AG09319 (cell line): ENCODE measurements around the gene GRAP.

ENCODE experiments used
- DNase-seq: peaks from one replicate; pipeline ENCODE4 v3.0.0-alpha.2; 2010; ENCODE audit warnings: low read depth; ENCODE audit errors: extremely low read depth
- TF ChIP-seq, protein P1 (sequence below): IDR thresholded peaks from 2 replicates; pipeline ENCODE4 v1.5.1; 2011; ENCODE audit warnings: low read depth, mild to moderate bottlenecking, inconsistent platforms, low read length, moderate library complexity

GRAP gene

DNA sequence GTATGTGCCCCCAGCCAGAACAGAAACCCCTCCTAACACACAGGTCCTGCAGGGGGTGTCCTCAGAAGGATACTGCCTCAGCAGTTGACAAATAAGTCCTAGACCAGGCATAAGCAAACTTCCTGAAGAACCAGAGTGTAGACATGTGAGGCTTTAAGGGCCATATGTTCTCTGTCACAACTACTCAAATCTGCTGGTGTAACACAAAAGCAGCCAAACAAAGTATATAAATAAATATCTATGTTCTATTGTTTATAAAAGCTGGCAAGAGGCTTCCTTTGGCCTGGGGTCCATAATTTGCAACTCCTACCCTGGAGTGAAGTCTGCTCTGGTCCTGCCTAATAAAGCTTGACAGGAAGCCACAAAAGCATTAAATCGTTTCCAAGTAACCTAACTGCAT, 52.1 kb downstream of the GRAP start:
- no peak for DNase-seq
- TF ChIP-seq, protein P1, sequence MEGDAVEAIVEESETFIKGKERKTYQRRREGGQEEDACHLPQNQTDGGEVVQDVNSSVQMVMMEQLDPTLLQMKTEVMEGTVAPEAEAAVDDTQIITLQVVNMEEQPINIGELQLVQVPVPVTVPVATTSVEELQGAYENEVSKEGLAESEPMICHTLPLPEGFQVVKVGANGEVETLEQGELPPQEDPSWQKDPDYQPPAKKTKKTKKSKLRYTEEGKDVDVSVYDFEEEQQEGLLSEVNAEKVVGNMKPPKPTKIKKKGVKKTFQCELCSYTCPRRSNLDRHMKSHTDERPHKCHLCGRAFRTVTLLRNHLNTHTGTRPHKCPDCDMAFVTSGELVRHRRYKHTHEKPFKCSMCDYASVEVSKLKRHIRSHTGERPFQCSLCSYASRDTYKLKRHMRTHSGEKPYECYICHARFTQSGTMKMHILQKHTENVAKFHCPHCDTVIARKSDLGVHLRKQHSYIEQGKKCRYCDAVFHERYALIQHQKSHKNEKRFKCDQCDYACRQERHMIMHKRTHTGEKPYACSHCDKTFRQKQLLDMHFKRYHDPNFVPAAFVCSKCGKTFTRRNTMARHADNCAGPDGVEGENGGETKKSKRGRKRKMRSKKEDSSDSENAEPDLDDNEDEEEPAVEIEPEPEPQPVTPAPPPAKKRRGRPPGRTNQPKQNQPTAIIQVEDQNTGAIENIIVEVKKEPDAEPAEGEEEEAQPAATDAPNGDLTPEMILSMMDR: no peak

- DNase-seq: no peak
- TF ChIP-seq, protein P1: no peak
Observed at GRCh38 chr17:18993905-18994526, 52.7 kb downstream of the GRAP start.

DNA sequence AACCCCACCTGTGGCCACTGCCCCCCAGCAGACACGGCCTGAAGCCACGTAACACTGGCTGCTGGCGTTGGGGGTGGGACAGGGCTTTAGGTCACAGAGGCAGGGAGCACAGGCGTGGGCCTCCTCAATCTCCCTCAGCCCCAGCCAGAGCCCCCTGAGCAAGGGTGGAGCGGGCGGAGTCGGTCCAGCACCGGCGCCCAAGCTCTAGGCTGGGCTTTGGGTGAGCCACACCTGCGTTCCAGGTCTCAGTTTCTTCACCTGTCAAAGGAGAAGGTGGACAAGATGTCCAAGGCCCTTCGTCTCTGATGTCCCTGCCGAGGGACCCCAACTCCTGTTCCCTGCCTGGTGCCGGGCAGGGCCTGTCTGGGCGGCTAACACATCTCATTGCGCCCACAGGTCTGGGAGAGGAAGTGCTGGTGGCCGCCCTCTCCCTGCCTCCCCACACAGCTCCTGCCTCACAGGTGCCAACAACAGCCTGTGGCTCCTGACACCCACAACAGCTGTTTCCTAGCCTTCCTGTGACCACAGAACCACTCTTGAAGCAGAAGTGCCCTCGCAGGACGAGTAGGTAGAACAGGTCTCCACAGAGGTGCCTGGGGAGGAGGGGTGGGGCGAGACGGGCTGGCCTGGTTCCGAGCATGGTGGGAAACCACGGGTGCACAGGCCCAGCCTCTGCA, 54.2 kb downstream of the GRAP start:
- no peak for DNase-seq
- TF ChIP-seq, protein P1: no peak

GRCh38 chr17:18991531-18992315, 55.0 kb downstream of the GRAP start:
- TF ChIP-seq, protein P1: no peak
- DNase-seq: no peak

DNA sequence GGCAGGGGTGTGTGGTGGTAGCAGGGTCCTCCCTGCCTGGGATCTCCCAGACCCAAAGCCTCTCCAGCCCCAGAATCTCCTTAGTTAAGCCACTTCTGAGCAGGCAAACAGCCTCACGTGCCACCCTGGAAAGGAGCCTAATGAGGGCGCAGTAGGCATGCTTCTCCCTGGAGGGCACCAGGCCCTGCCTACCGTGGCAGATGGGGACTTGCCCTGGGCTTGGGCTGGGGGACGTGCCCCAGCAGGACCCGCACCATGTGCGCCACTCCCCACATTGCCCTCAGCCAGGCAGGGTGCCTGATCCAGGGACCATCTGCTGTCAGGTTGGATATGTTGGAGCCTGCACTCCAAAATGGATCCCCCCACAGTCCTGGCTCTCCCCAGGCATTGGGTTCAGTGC, 56.4 kb downstream of the GRAP start:
- no peak for DNase-seq
- TF ChIP-seq, protein P1: no peak

DNA sequence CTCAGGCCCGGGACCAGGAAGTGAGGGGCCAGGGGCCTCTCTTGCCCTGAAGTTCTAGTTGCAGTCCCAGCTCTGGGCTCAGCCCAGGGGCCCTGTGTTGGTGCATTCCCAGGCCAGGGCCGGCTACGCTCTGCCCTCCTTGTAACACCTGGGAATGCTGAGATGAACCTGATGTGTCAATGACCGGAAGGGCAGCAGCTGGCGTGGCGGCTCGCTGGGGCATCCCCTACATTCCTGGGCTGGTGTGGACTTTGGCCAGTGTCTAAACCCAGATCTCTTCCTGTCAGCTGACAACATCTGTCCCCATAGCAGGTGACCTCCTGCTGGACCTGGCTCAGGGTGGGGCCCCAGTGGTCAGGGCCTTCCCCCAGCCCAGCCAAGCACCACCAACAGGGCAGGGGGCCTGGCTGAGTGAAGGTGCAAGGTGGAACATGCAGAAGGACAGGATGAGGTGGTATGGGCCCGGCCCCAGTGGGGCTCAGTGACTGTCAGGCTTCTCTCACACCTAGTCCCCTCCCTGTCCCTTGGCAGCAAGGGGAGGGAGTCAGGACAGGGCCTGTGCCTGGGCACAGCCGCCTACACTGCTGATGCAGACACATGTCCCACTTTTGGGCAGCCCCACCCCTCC, 58.1 kb downstream of the GRAP start:
- no peak for DNase-seq
- TF ChIP-seq, protein P1: no peak
